Measurements from ENCODE around the gene PRSS23. TPM values are rescaled to one million over a fixed set of nuclear protein-coding genes. Genes with fewer than 3 reads are reported as not detected.
A peak's percentile ranks its signal among the peaks of the same experiment; 100 is the strongest.

Gene PRSS23
- total RNA-seq, 1 experiment from 2014 or later, result 355 TPM

DNA sequence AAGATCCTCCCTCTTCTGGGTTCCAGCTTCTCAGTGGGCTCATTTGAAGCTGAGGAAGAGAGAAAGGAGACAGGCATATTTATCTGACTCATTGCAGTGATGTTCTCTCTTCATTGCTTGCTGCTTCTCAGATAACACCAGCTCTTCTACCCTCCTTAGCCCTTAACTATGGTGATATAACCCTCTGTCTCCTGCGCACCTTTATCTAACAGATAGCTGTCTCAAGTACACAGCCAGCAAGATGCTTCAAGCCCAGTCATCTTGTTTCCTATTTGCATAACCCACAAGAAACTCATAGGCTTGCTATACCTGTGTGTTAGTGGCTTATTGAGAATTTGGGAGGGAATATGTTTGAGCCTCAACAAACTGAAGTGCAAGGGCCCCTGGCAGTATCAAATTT is 12.6 kb downstream of the PRSS23 start:
- intact Hi-C loops (cut with micrococcal nuclease; ENCODE audit: unreplicated experiment), result no loop called here
- 0 out of 2 replicates have a peak, but pooled peaks have one; percentile 18 for TF ChIP-seq POLR2AphosphoS5 (IDR thresholded peaks at IDR 0.05; ENCODE audit: low read depth, low read length)
- TF ChIP-seq SIN3A (IDR thresholded peaks at IDR 0.05; ENCODE audit: borderline replicate concordance, insufficient read depth, low read depth, low read length), result no peak
- Histone ChIP-seq H3K4me1 (ENCODE audit: control insufficient read depth, insufficient read depth, low read length) (peaks cover 93% of the 10 kb centered on the region), H3K36me3 (ENCODE audit: control insufficient read depth, insufficient read depth, low read length) (peaks cover 17% of the 10 kb centered on the region; the same call in 1 of the 2 replicates), H3K27me3 (ENCODE audit: control insufficient read depth, insufficient read depth, low read length) (no peaks in the 10 kb centered on the region), H3K4me3 (ENCODE audit: low read depth in 2 of 2, low read length in 2 of 2) (no peak overlapping the region), H3K27ac (ENCODE audit: low read length) (peak overlapping the region; percentile 66), H3K9me3 (ENCODE audit: control insufficient read depth, insufficient read depth, low read depth, low read length) (no peaks in the 10 kb centered on the region)
- in situ Hi-C loops (cut with HindIII; ENCODE audit: low pct_unique_long_range_greater_than_20kb, low sequenced_read_pairs), result no loop called here
- ATAC-seq (no peak), DNase-seq (ENCODE audit: low read depth, low spot score) (no peak)
- ChIA-PET POLR2A (no interaction called here), CTCF (no interaction called here)
- no TSS peak for BruUV-seq (replicated peaks)

- H3K4me3 ChIP-seq (ENCODE audit: low read depth in 2 of 2, low read length in 2 of 2), result no peak overlapping the region
- H3K4me1 ChIP-seq (ENCODE audit: control insufficient read depth, insufficient read depth, low read length), result peaks cover 96% of the 10 kb centered on the region
- intact Hi-C loops (cut with micrococcal nuclease; ENCODE audit: unreplicated experiment) (loop anchor here (5.0 kb wide), 3 partner anchors 142 to 452 kb away; partner anchors contain the start of gene ME3), in situ Hi-C loops (cut with HindIII; ENCODE audit: low pct_unique_long_range_greater_than_20kb, low sequenced_read_pairs) (no loop called here)
- H3K9me3 ChIP-seq (ENCODE audit: control insufficient read depth, insufficient read depth, low read depth, low read length), result no peaks in the 10 kb centered on the region
- no TSS peak for BruUV-seq (replicated peaks)
- POLR2A ChIA-PET, result no interaction called here
- CTCF ChIA-PET, result interaction anchor here (1.4 kb wide), 1 partner anchor 454 kb away, joined by 3 read pairs; no protein-coding TSS in a partner anchor
- H3K27ac ChIP-seq (ENCODE audit: low read length), result peak overlapping the region; percentile 86
- no peaks in the 10 kb centered on the region for H3K27me3 ChIP-seq (ENCODE audit: control insufficient read depth, insufficient read depth, low read length)
- DNase-seq (ENCODE audit: low read depth, low spot score), result no peak
- H3K36me3 ChIP-seq (ENCODE audit: control insufficient read depth, insufficient read depth, low read length), result peaks cover 8% of the 10 kb centered on the region; the same call in 1 of the 2 replicates
- no peak for TF ChIP-seq POLR2AphosphoS5 (IDR thresholded peaks at IDR 0.05; ENCODE audit: low read depth, low read length)
- TF ChIP-seq, protein P1, sequence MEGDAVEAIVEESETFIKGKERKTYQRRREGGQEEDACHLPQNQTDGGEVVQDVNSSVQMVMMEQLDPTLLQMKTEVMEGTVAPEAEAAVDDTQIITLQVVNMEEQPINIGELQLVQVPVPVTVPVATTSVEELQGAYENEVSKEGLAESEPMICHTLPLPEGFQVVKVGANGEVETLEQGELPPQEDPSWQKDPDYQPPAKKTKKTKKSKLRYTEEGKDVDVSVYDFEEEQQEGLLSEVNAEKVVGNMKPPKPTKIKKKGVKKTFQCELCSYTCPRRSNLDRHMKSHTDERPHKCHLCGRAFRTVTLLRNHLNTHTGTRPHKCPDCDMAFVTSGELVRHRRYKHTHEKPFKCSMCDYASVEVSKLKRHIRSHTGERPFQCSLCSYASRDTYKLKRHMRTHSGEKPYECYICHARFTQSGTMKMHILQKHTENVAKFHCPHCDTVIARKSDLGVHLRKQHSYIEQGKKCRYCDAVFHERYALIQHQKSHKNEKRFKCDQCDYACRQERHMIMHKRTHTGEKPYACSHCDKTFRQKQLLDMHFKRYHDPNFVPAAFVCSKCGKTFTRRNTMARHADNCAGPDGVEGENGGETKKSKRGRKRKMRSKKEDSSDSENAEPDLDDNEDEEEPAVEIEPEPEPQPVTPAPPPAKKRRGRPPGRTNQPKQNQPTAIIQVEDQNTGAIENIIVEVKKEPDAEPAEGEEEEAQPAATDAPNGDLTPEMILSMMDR (IDR thresholded peaks at IDR 0.05), result no peak
- TF ChIP-seq, protein P2, sequence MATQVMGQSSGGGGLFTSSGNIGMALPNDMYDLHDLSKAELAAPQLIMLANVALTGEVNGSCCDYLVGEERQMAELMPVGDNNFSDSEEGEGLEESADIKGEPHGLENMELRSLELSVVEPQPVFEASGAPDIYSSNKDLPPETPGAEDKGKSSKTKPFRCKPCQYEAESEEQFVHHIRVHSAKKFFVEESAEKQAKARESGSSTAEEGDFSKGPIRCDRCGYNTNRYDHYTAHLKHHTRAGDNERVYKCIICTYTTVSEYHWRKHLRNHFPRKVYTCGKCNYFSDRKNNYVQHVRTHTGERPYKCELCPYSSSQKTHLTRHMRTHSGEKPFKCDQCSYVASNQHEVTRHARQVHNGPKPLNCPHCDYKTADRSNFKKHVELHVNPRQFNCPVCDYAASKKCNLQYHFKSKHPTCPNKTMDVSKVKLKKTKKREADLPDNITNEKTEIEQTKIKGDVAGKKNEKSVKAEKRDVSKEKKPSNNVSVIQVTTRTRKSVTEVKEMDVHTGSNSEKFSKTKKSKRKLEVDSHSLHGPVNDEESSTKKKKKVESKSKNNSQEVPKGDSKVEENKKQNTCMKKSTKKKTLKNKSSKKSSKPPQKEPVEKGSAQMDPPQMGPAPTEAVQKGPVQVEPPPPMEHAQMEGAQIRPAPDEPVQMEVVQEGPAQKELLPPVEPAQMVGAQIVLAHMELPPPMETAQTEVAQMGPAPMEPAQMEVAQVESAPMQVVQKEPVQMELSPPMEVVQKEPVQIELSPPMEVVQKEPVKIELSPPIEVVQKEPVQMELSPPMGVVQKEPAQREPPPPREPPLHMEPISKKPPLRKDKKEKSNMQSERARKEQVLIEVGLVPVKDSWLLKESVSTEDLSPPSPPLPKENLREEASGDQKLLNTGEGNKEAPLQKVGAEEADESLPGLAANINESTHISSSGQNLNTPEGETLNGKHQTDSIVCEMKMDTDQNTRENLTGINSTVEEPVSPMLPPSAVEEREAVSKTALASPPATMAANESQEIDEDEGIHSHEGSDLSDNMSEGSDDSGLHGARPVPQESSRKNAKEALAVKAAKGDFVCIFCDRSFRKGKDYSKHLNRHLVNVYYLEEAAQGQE (IDR thresholded peaks at IDR 0.05; ENCODE audit: insufficient read depth in 1 of 2, low read depth in 2 of 2, low read length in 1 of 2), result no peak
- peak; percentile 33 for ATAC-seq
Observed at GRCh38 chr11:86814775-86815174, 14.4 kb downstream of the PRSS23 start.

GRCh38 chr11:86815726-86816125 is 15.4 kb downstream of the PRSS23 start:
- ATAC-seq (peak; percentile 5; the same call in 1 of the 2 replicates), DNase-seq (ENCODE audit: low read depth, low spot score) (no peak)
- BruUV-seq (replicated peaks), result no TSS peak
- no peak overlapping the region for H3K4me3 ChIP-seq (ENCODE audit: low read depth in 2 of 2, low read length in 2 of 2)
- POLR2A ChIA-PET, result no interaction called here
- in situ Hi-C loops (cut with HindIII; ENCODE audit: low pct_unique_long_range_greater_than_20kb, low sequenced_read_pairs) (no loop called here), intact Hi-C loops (cut with micrococcal nuclease; ENCODE audit: unreplicated experiment) (loop anchor here (5.0 kb wide), 3 partner anchors 143 to 453 kb away; partner anchors contain the start of gene ME3)
- CTCF ChIA-PET, result interaction anchor here (0.9 kb wide), 1 partner anchor 9 kb away, joined by 3 read pairs; no protein-coding TSS in a partner anchor
- TF ChIP-seq TCF7L2 (IDR thresholded peaks at IDR 0.05; ENCODE audit: low read depth, low read length), result no peak
- TF ChIP-seq, protein P2 (IDR thresholded peaks at IDR 0.05; ENCODE audit: insufficient read depth in 1 of 2, low read depth in 2 of 2, low read length in 1 of 2), result no peak
- H3K27me3 ChIP-seq (ENCODE audit: control insufficient read depth, insufficient read depth, low read length), result no peaks in the 10 kb centered on the region
- no peaks in the 10 kb centered on the region for H3K9me3 ChIP-seq (ENCODE audit: control insufficient read depth, insufficient read depth, low read depth, low read length)
- H3K36me3 ChIP-seq (ENCODE audit: control insufficient read depth, insufficient read depth, low read length), result peaks cover under 1% of the 10 kb centered on the region; the same call in 1 of the 2 replicates
- peak overlapping the region; percentile 86 for H3K27ac ChIP-seq (ENCODE audit: low read length)
- peaks cover 89% of the 10 kb centered on the region for H3K4me1 ChIP-seq (ENCODE audit: control insufficient read depth, insufficient read depth, low read length)

Measured in Panc1 (cell line).